Hematopoietic multipotent progenitor cell treated with erythropoietin and hydrocortisone succinate and interleukin-3 and kit ligand, for 6 days (in vitro differentiated cells): ENCODE data around the gene MTHFD1L.

Experiments
- DNase-seq: peaks from one replicate; pipeline ENCODE4 v3.0.0-alpha.2; 2015

MTHFD1L gene

DNA sequence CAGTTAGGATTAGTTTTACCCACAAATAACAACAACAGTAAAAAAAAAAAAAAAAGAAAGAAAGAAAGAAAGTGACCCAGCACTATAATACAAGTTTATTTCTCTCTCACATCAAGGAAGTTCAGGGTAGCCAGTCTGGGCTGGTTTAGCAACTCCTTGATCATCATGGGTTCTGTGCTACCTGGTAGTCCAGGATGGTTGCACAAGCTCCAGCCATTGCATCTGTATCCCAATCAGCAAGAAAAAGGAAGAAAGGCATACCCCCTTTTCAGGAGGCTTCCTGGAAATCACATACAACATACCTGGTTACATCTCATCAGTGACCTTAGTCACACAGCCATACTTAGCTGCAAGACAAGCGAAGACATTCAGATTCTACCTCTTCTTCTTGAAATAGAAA, 128.5 kb downstream of the MTHFD1L start:
- no peak for DNase-seq

DNA sequence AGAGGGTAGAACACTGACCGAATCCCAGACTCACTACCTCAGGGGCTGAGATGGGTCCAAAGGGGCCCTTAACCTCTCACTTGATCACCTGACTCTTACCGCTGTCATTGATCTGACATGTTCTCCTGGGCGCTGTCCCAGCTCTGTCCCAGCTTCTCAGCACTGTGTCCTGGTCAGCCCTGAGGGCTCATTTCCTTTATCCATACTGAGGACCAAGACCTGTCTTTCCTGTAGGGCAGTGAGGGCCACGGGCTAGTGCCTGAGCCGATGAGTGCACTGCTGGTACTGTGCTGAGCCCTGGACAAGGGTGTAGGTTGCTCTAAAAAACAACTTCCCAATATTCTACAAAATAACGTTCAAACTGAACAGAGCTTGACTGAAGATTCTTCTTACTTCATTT, 131.5 kb downstream of the MTHFD1L start:
- DNase-seq: no peak

DNA sequence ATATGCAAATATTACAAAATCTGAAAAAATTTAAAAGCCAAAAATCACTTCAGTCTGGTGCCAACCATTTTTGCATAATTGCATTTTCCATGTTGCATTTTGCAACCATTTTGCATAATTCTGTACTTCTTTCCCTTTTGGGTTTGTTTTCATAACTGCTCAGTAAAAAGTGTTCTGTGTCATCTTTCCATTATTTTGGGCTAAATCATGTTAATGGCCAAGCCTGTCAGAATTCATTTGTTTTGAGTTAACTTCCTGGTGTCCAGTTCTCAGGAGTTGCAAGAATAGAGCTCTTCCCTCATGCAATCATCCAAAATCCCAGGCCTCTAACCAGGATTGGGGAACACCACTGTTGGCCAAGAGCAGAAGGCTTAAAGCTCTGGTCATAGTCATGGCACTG, 133.6 kb downstream of the MTHFD1L start:
- DNase-seq: no peak

DNA sequence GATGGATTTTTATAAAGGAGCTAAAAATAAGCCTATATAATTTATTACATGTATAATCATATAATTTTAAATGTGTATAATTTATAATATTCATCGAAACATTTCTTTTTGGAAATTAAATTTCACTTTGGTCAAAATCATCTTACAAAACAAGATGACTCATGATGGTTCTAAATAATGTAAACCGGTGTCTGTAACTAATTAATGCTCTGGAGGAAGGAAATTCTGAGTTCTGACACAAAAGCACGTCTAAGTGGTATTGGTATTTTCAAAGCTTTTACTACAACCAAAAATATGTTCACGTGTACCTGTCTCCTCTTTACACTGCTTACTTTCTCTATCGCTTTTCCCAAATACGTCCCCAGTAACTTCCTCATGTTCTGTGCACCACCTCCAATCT, 134.1 kb downstream of the MTHFD1L start:
- DNase-seq: no peak

DNA sequence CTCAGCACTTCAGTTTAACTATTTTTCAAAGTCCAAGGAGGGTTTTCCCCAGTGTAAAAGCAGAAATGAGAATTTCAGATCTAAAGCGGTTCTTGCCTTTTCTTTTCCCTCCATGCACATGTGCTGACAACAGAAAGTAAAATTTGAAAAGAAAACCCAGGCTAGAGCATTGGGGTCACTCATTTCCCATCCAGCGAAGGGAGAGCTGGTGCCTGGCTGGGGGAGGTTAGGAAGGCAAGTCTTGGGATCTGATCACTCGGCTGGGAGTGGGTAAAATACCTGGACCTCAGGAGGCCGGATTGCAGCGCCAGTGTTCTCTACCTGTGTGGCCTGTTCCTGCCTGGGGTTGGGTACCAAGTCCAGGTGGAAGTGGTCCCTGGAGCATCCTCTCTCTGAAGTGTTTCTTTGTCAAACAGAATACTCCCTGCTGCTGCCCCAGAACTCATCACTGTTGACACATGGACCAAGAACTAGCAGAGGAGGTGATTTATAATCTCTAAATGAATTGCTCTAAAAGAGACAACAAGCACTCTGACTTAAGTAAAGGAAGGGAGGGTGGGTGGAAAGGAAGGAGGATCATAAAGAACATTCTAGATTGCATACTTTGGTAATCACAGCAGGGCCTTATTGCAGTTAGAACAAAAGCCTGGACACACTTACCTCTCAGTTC, 136.0 kb downstream of the MTHFD1L start:
- DNase-seq: no peak

DNA sequence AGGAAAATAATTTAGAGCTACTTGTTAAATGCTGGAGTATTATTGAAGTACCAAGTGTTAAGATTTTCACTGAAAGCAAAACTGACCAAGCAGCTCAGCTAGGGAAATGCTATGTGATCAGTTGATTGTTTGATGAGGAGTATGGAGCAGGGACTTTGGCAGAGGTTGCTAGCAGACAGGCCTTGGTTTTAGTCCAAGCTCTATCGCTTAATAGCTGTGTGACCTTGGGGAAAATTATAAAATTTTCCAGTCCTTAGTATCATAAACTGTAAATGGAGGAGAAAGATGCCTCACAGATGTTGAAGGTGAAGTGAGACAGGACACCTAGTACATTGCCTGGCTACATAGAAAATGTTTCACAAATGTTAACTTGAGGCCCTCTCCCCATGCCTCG, 136.6 kb downstream of the MTHFD1L start:
- no peak for DNase-seq

- no peak for DNase-seq
These were observed 137.0 kb downstream of the MTHFD1L start for GRCh38 chr6:151002491-151002935.

DNA sequence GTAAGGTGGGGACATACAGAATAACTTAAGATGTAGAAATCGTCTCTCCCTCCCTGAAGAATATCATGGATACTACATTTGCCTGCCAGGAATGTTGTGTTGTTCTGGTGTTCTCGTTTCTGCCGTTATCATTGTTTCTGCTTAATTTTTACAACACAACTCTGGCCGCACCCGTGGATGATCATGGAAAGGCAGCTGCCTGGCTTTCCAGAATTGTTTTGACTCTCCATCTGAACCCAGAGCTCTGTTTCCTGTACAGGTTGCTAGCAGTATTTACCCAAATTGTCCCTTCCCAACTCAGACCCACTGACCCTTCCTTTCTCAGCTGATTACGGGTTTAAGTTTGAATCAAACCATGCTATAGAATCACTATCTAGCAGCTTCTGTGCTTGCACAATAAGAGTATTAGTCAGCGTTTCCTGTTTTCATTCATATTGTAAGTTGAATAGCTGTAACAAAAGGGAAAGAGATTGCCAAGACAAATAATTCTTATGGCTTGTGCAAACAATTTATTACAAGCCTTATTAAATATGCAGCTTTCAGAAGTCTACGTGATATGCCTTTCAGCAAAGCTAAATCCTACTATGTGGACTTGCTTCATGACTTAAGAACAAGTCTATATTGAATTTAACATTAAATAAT, 139.0 kb downstream of the MTHFD1L start:
- peak; percentile 68 for DNase-seq

GRCh38 chr6:151005164-151005563, 139.7 kb downstream of the MTHFD1L start:
- DNase-seq: no peak

DNA sequence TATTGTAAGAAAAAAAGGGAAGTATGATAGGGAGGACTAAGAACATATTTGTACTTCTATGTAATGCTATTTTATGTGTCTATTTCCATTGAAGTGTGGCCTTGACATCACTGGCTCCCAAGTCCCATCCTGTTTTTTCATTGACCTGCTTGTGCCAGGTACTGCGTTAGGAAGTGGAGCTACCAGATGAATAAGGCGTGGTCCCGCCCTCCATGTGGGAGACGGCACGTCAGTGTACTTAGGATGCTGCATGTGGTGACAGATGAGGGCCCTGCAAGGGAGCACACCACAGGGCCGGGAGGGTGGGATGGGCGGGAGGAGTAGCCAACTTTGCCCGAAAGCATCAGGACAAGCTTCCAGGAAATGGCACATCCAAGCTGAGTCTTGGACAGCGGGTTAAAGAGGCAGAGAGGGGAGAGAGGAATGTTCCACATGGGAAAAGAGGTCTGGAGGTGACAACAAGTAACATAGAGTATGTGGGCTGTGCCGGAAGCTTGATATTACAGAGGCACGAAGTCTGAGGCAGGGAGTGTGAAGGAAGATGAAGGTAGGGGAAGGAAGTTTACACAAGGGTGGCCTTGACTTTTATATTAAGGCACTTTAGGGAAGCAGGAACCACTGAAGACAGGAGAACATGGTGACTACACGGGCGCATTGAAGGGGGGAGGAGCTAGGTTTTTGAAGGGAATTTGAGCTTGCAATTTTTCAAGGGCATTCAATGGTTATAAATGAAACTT, 140.6 kb downstream of the MTHFD1L start:
- no peak for DNase-seq

GRCh38 chr6:151007076-151007475, 141.6 kb downstream of the MTHFD1L start:
- no peak for DNase-seq

- no peak for DNase-seq
These were observed 142.4 kb downstream of the MTHFD1L start for GRCh38 chr6:151007922-151008321.

GRCh38 chr6:151008425-151008824, 142.9 kb downstream of the MTHFD1L start:
- DNase-seq: no peak

GRCh38 chr6:151009576-151009975, 144.1 kb downstream of the MTHFD1L start:
- DNase-seq: no peak

GRCh38 chr6:151010071-151010470, 144.6 kb downstream of the MTHFD1L start:
- no peak for DNase-seq

GRCh38 chr6:151012321-151013294, 147.1 kb downstream of the MTHFD1L start:
- DNase-seq: no peak

DNA sequence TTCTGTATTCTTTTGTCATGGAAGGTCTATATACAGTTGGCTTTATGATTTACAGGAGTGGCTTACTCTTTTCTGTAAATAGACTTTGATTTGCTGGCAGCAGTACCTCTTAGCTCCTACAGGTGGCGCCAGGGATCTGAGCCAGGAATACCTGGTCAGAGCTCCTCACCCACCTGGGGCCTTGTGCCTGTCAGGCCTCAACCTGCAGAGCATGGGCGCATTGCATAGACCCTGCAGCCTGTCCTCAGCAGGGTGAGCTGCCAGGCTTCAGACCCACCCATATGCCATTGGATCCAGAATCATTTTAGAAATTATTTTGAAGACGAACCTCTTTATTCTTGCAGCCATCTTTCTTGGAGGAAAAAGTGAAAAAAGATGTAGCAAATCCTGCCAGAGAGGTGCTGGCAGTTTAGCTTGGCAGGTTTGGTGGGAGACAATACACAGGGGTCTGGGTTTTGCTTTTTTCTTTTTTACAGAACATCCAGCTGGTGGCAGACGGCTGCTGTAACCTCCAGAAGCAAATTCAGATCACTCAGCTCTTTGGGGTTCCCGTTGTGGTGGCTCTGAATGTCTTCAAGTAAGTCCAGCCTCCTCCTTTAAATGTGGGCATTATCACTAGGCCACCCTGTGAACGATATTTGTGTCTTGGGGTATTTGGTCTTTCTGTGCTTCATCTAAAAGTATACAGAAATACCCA, 149.1 kb downstream of the MTHFD1L start:
- peak; percentile 61 for DNase-seq

DNA sequence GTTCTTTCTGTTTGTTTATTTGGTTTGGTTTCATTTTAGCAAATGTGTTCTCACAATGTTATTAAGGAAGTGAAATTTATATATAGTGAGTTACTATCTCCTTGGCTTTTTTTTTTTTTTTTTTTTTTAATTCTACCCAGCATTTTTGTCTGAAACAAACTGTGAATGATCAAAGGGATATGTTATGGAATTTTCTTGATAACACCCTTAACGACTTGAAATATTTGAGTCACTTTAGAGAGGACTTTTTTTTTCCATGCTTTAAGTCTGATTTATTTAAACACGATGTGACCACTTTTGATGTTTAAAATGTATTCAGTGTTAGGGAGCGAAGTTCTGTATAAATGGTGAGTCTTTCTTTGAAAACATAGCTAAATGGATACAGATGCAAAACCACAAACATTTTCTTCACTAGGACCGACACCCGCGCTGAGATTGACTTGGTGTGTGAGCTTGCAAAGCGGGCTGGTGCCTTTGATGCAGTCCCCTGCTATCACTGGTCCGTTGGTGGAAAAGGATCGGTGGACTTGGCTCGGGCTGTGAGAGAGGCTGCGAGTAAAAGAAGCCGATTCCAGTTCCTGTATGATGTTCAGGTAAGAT, 149.7 kb downstream of the MTHFD1L start:
- no peak for DNase-seq

GRCh38 chr6:151016107-151016506, 150.6 kb downstream of the MTHFD1L start:
- no peak for DNase-seq

DNA sequence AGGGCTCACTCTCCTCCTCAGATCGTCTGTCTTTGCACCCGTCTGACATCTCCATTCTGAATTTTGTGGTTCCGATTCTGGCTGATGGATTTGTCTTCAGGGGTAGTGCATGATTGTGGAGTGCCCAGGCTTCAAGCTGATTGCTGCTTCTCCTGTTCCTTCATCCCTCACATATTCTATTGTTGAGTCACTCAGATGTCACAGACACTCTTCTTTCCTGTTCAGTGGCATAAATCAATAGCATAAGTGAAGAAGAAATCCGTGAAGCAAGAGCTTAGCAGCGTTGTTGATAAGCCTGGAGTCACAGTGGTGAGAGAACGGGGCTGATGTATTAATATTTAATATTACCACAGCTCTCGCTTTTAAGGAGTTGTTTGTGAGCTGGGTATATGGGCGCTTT, 152.5 kb downstream of the MTHFD1L start:
- no peak for DNase-seq

GRCh38 chr6:151018911-151019782, 153.6 kb downstream of the MTHFD1L start:
- DNase-seq: no peak
